Choroid plexus epithelial cell (primary cell): Measurements from ENCODE around the gene NOL4L.
A peak's percentile ranks its signal among the peaks of the same experiment; 100 is the strongest.

Source experiments
- DNase-seq: peaks from one replicate; pipeline ENCODE4 v3.0.0-alpha.2; 2010; ENCODE audit warnings: low read depth
- H3K4me3 ChIP-seq: 2 replicates; pipeline ENCODE4 v1.5.1; 2011; ENCODE audit warnings: low read depth, mild to moderate bottlenecking, control low read depth, low read length, moderate library complexity
- CTCF ChIP-seq: conservative IDR thresholded peaks from 2 replicates; pipeline ENCODE4 v1.5.1; 2011; ENCODE audit warnings: low read depth, mild to moderate bottlenecking, control low read depth, inconsistent platforms, low read length, moderate library complexity

NOL4L gene

GRCh38 chr20:32487381-32487780 lies 97.8 kb downstream of the NOL4L start:
- no peak for TF ChIP-seq CTCF
- no peak overlapping the region for H3K4me3 ChIP-seq
- no peak for DNase-seq

GRCh38 chr20:32485770-32486478 lies 99.2 kb downstream of the NOL4L start:
- no peak for DNase-seq
- no peak overlapping the region for H3K4me3 ChIP-seq
- no peak for TF ChIP-seq CTCF

- peak overlapping the region; percentile 76 for H3K4me3 ChIP-seq
- peak; percentile 91 for DNase-seq
- TF ChIP-seq CTCF: peak; percentile 82
Measured at GRCh38 chr20:32484958-32485769, 100.0 kb downstream of the NOL4L start.

DNA sequence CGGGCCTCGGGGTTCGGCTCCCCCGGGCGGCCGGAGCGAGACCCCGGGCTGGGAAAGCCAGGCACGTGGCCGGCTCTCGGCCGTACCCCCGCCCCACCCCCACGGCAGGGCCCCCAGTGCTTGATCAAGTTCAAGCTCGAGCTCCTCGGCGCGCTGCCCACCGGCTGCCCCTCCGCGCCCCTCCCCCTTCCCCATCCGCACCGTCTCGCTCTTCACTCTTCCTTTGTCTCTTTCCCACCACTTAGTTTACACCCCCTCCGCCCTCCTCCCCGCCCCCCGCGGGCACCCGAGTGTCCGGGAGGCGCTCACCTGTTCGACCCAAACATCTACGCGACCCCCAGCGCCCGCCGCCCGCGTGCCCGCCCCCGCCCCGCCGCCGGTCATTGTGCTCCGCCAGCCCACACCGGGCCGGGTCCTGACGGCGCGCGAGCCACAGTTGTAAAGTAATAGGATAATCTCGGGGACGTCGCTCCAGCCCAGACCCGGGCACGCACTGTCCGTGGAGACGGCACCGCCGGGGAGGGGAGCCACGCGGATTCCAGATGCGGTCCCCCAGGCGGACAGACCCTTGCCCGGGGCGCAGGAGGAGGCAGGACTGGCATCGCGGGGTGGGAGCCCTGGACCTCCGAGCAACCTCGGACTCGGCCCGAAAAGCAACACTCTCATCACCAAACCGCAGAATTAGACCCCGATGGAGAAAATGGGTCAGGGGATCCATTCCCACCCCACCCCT lies 100.7 kb downstream of the NOL4L start:
- TF ChIP-seq CTCF: no peak
- peak; percentile 33 for DNase-seq
- H3K4me3 ChIP-seq: peak overlapping the region; percentile 76

DNA sequence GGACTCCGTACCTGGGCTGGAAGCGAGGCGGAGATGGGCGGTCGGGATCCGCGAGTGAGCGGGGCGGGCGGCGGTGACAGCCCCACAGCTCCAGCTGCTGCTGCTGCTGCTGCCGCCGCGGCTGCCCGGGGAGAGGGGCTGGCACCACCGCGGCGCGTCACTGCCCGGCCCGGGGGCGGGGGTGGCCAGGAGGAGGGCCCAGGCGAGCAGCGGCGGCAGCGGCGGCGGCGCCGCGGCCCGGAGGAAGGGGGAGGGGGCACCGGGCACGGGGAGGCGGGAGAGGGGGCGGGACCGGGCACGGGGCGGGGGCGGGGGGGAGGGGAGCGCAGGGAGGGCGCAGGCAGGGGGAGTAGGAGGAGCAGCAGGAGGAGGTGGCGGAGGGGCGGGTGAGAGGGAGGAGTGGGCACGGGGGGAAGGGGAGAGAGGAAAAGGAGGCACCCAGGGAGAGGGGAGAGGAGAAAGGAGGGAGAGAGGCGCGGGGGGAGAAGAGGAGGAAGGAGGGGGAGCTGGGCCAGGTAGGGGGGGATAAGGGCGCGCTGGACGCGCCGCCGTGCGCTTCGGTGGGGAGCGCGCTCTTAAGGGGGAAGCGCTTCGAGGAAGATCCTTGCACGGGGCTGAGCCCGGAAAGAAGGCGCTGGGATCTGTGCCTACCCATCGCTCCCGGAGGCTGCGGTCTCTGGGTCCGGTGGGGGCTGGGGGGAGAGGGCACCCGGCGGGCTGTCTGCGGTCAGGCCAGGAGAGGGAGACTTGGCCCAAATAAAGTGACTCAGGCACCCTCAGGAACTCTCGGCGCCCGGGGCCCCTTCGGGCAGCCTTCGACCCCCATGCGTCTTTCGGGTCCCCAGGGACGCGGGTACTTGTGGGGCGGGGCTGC lies 101.5 kb downstream of the NOL4L start:
- no peak for TF ChIP-seq CTCF
- DNase-seq: peak; percentile 72
- H3K4me3 ChIP-seq: peak overlapping the region; percentile 76

GRCh38 chr20:32482442-32483261 lies 102.5 kb downstream of the NOL4L start:
- TF ChIP-seq CTCF: no peak
- H3K4me3 ChIP-seq: peak overlapping the region; percentile 76
- DNase-seq: peak; percentile 31
